K562 (cell line): ENCODE results near the gene CRAMP1. TPM values are rescaled to one million over a fixed set of nuclear protein-coding genes. Genes with fewer than 3 reads are reported as not detected.

Source experiments
- ATAC-seq: fragments of 200-7000 bp; cut with Tn5 transposase; 3 replicates; pipeline ENCODE4 v1.9.1; 2020; ENCODE audit warnings: moderate library complexity
- BruUV-seq: library from RNA; stranded (reverse); fragments of 400-500 nt; replicated peaks from 2 replicates; lab custom pipeline; 2021; lab: Mats Ljungman, UMichigan
- CTCF ChIA-PET: fragments of 300-600 bp; formaldehyde crosslinking; extraction: SDS; loops from one replicate; lab custom pipeline; 2021; ENCODE audit warnings: low intra/inter-chr PET ratio; lab: Yijun Ruan, JAX
- POLR2A ChIA-PET: fragments of 300-600, 350-650 bp; sonication (Branson Sonifier 250); formaldehyde crosslinking; extraction: SDS; loops from one replicate; lab custom pipeline; 2021; ENCODE audit warnings: antibody characterized with exemption, inconsistent platforms; lab: Yijun Ruan, JAX
- DNase-seq, 4 experiments: peaks; one replicate each; pipeline versions ENCODE4 v3.0.0 to v3.0.0-alpha.2; 2011 to 2018; ENCODE audit warnings: low spot score in 3 of 4, mixed read lengths in 3 of 4; ENCODE audit errors: extremely low read depth in 1 of 4
- FAIRE-seq: peaks from 2 replicates; lab custom pipeline; 2011; peaks lifted over from hg19 to GRCh38; lab: Jason Lieb, UNC
- H2AFZ ChIP-seq: 2 replicates; pipeline ENCODE4 v1.6.0; 2011; ENCODE audit warnings: low read depth, low read length, control low read depth, inconsistent platforms
- H3K27ac ChIP-seq: fragments of 200-600 bp; 3 replicates; pipeline ENCODE4 v1.8.0; 2011; ENCODE audit warnings: low read depth, mild to moderate bottlenecking, control low read depth, inconsistent platforms, low read length, moderate library complexity, mixed read lengths; ENCODE audit errors: extremely low read depth
- H3K27me3 ChIP-seq, 2 experiments: fragments of 300-600 bp in 1 of 2; 2 replicates in 1 of 2; 3 replicates in 1 of 2; pipeline versions ENCODE4 v1.6.0 to v1.8.0; 2011; ENCODE audit warnings: inconsistent platforms in 2 of 2, low read length in 2 of 2, mild to moderate bottlenecking in 1 of 2, mixed read lengths in 1 of 2, moderate library complexity in 1 of 2; ENCODE audit not compliant: control insufficient read depth in 2 of 2, insufficient read depth in 2 of 2
- H3K36me3 ChIP-seq: fragments of 300-600 bp; 3 replicates; pipeline ENCODE4 v1.8.0; 2011; ENCODE audit warnings: mild to moderate bottlenecking, low read length, inconsistent platforms; ENCODE audit not compliant: control insufficient read depth, insufficient read depth
- H3K4me1 ChIP-seq, 2 experiments: fragments of 200-600 bp in 1 of 2; replicated peaks in 1 of 2; 2 replicates in 1 of 2; 3 replicates in 1 of 2; pipeline versions ENCODE4 v1.5.1 to v1.8.0; 2011; ENCODE audit warnings: inconsistent platforms in 2 of 2, low read length in 2 of 2, mild to moderate bottlenecking in 1 of 2, mixed read lengths in 1 of 2, moderate library complexity in 1 of 2; ENCODE audit not compliant: control insufficient read depth in 2 of 2, insufficient read depth in 2 of 2
- H3K4me2 ChIP-seq: 2 replicates; pipeline ENCODE4 v1.6.1; 2011; ENCODE audit warnings: low read length, control low read depth, inconsistent platforms, mixed read lengths; ENCODE audit not compliant: insufficient read depth
- H3K4me3 ChIP-seq: fragments of 200-600 bp; sonication (generic), shearing (Covaris generic); 2 replicates; pipeline ENCODE4 v1.5.1; 2016; ENCODE audit warnings: control low read depth, inconsistent platforms
- H3K79me2 ChIP-seq: fragments of 200-600 bp; 3 replicates; pipeline ENCODE4 v1.8.0; 2011; ENCODE audit warnings: low read length, inconsistent platforms; ENCODE audit not compliant: control insufficient read depth, insufficient read depth
- H3K9ac ChIP-seq, 2 experiments: 2 replicates each; pipeline versions ENCODE4 v1.6.0 to v1.6.1; 2011; ENCODE audit warnings: low read depth in 2 of 2, low read length in 2 of 2, control low read depth in 1 of 2, inconsistent platforms in 1 of 2, mild to moderate bottlenecking in 1 of 2, mixed read lengths in 1 of 2; ENCODE audit not compliant: insufficient read depth in 1 of 2
- H3K9me1 ChIP-seq: one replicate; pipeline ENCODE4 v1.6.0; 2011; ENCODE audit warnings: inconsistent platforms, mild to moderate bottlenecking, low read length, moderate library complexity; ENCODE audit not compliant: control insufficient read depth, insufficient read depth
- H3K9me3 ChIP-seq: replicated peaks from 2 replicates; pipeline ENCODE4 v1.5.1; 2011; ENCODE audit warnings: low read depth, low read length, inconsistent platforms; ENCODE audit not compliant: control insufficient read depth, insufficient read depth
- H4K20me1 ChIP-seq: replicated peaks from 2 replicates; pipeline ENCODE4 v1.6.1; 2011; ENCODE audit warnings: low read length, inconsistent platforms, mixed read lengths; ENCODE audit not compliant: control insufficient read depth, insufficient read depth
- ASH1L ChIP-seq: fragments of 450-650 bp; IDR thresholded peaks from 2 replicates; pipeline ENCODE4 v1.6.1; 2018; ENCODE audit warnings: borderline replicate concordance, mild to moderate bottlenecking, low read depth; ENCODE audit not compliant: partially characterized antibody
- ATF3 ChIP-seq, 2 experiments: fragments of 450-650 bp in 1 of 2; sonication (generic) in 1 of 2; formaldehyde crosslinking in 1 of 2; IDR thresholded peaks in 1 of 2; conservative IDR thresholded peaks in 1 of 2; 2 replicates each; pipeline versions ENCODE4 v1.6.1 to v1.8.1; 2016 to 2023; ENCODE audit warnings: mild to moderate bottlenecking in 2 of 2, moderate library complexity in 2 of 2, inconsistent platforms in 1 of 2, missing genetic modification reagents in 1 of 2
- C11orf30 ChIP-seq: fragments of 450-650 bp; IDR thresholded peaks from 2 replicates; pipeline ENCODE4 v1.6.1; 2016; ENCODE audit warnings: low read depth, mild to moderate bottlenecking
- CBFA2T2 ChIP-seq: fragments of 450-650 bp; conservative IDR thresholded peaks from 2 replicates; pipeline ENCODE4 v1.6.1; 2017; ENCODE audit warnings: mild to moderate bottlenecking
- GTF2F1 ChIP-seq: IDR thresholded peaks from 2 replicates; pipeline ENCODE4 v1.6.1; 2011; ENCODE audit warnings: low read depth, low read length, improper control_type of control experiment
- PHTF2 ChIP-seq: fragments of 250-450 bp; sonication (Bioruptor Pico); IDR thresholded peaks from 2 replicates; pipeline ENCODE4 v1.5.0; 2021; ENCODE audit warnings: mild to moderate bottlenecking
- POLR2AphosphoS5 ChIP-seq: IDR thresholded peaks from 2 replicates; pipeline ENCODE4 v1.6.1; 2011; ENCODE audit warnings: mild to moderate bottlenecking, low read depth, low read length, moderate library complexity; ENCODE audit not compliant: control insufficient read depth, insufficient read depth
- SETDB1 ChIP-seq: IDR thresholded peaks from one replicate; pipeline ENCODE4 v1.6.1; 2012; ENCODE audit warnings: low read length, control low read depth, inconsistent platforms
- SRSF7 ChIP-seq: fragments of 200-400 bp; formaldehyde crosslinking; optimal IDR thresholded peaks from 2 replicates; pipeline ENCODE3; 2017; ENCODE audit warnings: mild to moderate bottlenecking, low read depth, low read length
- TRIM24 ChIP-seq, 2 experiments: fragments of 450-650 bp; IDR thresholded peaks; 2 replicates each; pipeline ENCODE4 v1.6.1; 2016
- XRCC5 ChIP-seq: fragments of 200-400 bp; formaldehyde crosslinking; IDR thresholded peaks from 2 replicates; pipeline ENCODE4 v1.6.1; 2017; ENCODE audit warnings: low read depth, mild to moderate bottlenecking, low read length
- ZNF224 ChIP-seq: sonication (generic); formaldehyde crosslinking; IDR thresholded peaks from 2 replicates; pipeline ENCODE4 v1.8.0; 2022; ENCODE audit warnings: mild to moderate bottlenecking, missing genetic modification reagents
- WGBS: fragments of 100-300 bp; shearing (Covaris generic); methylation state at CpG from one replicate; pipeline ENCODE4 v1.1.6; 2016; ENCODE audit warnings: low coverage, mixed read lengths; ENCODE audit not compliant: insufficient coverage; ENCODE audit errors: missing lambda C conversion rate; 5-methylcytosine and 5-hydroxymethylcytosine counted together
- in situ Hi-C: fragments of 300-500 bp; cut with MboI; formaldehyde crosslinking; loops from 4 replicates; pipeline ENCODE4 v1.15.0; 2018; ENCODE audit warnings: inconsistent platforms, mixed read lengths
- intact Hi-C: fragments of 100-400 bp; cut with micrococcal nuclease; formaldehyde crosslinking; loops from 2 replicates; pipeline ENCODE4 v1.14.2; 2022
- polyA plus RNA-seq, 8 experiments: library from polyadenylated mRNA; depleted of rRNA in 4 of 8; stranded (reverse) in 5 of 8; unstranded in 3 of 8; fragments of >200 nt; fragmentation: Nextera tagmentation in 2 of 8; fragmentation: Illumina TruSeq in 1 of 8; extraction: Ambion mirVana in 2 of 8; extraction: Trizol in 1 of 8; gene quantifications; 2 replicates each; pipeline versions ENCODE4 v1.2.1 to v1.2.3, GENCODE V29; 2011 to 2014; ENCODE audit warnings: inconsistent platforms in 1 of 8, missing spikeins in 1 of 8
- total RNA-seq, 7 experiments: library from RNA; depleted of rRNA in 6 of 7; stranded (reverse); fragments of >200 nt in 6 of 7; fragmentation: Illumina TruSeq in 2 of 7; extraction: Trizol in 2 of 7; gene quantifications; 2 replicates each; pipeline versions ENCODE4 v1.2.1 to v1.2.3, GENCODE V29; 2011 to 2021; ENCODE audit warnings: low replicate concordance in 1 of 7
- TF ChIP-seq, protein P1 (sequence below), 2 experiments: fragments of 250-450 bp in 1 of 2; fragments of 450-650 bp in 1 of 2; sonication (Bioruptor Pico) in 1 of 2; IDR thresholded peaks; 2 replicates each; pipeline versions ENCODE4 v1.6.1 to v1.8.0; 2016 to 2021; ENCODE audit warnings: mild to moderate bottlenecking in 2 of 2, moderate library complexity in 2 of 2, missing compliant biosample characterization in 1 of 2, missing genetic modification characterization in 1 of 2
- TF ChIP-seq, protein P2 (sequence below): sonication (generic); formaldehyde crosslinking; IDR thresholded peaks from 2 replicates; pipeline ENCODE4 v1.8.0; 2022; ENCODE audit warnings: mild to moderate bottlenecking, low read depth, missing genetic modification reagents
- TF ChIP-seq, protein P3 (sequence below): IDR thresholded peaks from 2 replicates; pipeline ENCODE4 v1.6.1; 2016; ENCODE audit warnings: missing genetic modification characterization, missing compliant biosample characterization

The CRAMP1 gene
- total and polyA plus RNA-seq, 9 of the 15 experiments (the other 6 are each of a cell fraction or from before 2014, with no cell fraction given) = 0.52 to 20.8 (median 7.5) TPM

- in situ Hi-C loops = no loop called here
- TF ChIP-seq ZNF224 = no peak
- TF ChIP-seq XRCC5 = no peak
- TF ChIP-seq, protein P1, sequence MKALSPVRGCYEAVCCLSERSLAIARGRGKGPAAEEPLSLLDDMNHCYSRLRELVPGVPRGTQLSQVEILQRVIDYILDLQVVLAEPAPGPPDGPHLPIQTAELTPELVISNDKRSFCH (CRISPR knock-in tag; IDR thresholded peaks at IDR 0.05) = no peak
- TF ChIP-seq, protein P1 (tag; IDR thresholded peaks at IDR 0.05) = no peak
- TF ChIP-seq ATF3 (IDR thresholded peaks at IDR 0.05) = no peak
- TF ChIP-seq ATF3 (CRISPR knock-in tag; conservative IDR thresholded peaks at IDR 0.05) = no peak
- TF ChIP-seq CBFA2T2 = no peak
- no peak for TF ChIP-seq GTF2F1
- TF ChIP-seq, protein P2, sequence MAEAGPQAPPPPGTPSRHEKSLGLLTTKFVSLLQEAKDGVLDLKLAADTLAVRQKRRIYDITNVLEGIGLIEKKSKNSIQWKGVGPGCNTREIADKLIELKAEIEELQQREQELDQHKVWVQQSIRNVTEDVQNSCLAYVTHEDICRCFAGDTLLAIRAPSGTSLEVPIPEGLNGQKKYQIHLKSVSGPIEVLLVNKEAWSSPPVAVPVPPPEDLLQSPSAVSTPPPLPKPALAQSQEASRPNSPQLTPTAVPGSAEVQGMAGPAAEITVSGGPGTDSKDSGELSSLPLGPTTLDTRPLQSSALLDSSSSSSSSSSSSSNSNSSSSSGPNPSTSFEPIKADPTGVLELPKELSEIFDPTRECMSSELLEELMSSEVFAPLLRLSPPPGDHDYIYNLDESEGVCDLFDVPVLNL (CRISPR knock-in tag) = no peak
- no peak for TF ChIP-seq SRSF7
- TF ChIP-seq ASH1L = no peak
- no peak for TF ChIP-seq POLR2AphosphoS5
- no peak for TF ChIP-seq PHTF2
- TF ChIP-seq SETDB1 = no peak
- TF ChIP-seq TRIM24 (IDR thresholded peaks at IDR 0.05) = no peak
- TF ChIP-seq C11orf30 = no peak
- TF ChIP-seq, protein P3, sequence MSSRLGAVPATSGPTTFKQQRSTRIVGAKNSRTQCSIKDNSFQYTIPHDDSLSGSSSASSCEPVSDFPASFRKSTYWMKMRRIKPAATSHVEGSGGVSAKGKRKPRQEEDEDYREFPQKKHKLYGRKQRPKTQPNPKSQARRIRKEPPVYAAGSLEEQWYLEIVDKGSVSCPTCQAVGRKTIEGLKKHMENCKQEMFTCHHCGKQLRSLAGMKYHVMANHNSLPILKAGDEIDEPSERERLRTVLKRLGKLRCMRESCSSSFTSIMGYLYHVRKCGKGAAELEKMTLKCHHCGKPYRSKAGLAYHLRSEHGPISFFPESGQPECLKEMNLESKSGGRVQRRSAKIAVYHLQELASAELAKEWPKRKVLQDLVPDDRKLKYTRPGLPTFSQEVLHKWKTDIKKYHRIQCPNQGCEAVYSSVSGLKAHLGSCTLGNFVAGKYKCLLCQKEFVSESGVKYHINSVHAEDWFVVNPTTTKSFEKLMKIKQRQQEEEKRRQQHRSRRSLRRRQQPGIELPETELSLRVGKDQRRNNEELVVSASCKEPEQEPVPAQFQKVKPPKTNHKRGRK = no peak
- TF ChIP-seq, all 486 proteins: peak for 0
- Histone ChIP-seq H3K27ac (no peak overlapping the region), H3K9ac (no peak overlapping the region), H3K4me3 (no peak overlapping the region), H3K9me1 (no peaks in the 10 kb centered on the region), H3K4me2 (no peak overlapping the region), H3K79me2 (peaks cover 88% of the 10 kb centered on the region), H3K36me3 (peaks cover 95% of the 10 kb centered on the region), H2AFZ (no peak overlapping the region), H3K4me1 (peaks cover 0 to 4% of the 10 kb centered on the region in 2 experiments; a peak in 1 of 5 replicates), H3K9me3 (no peaks in the 10 kb centered on the region), H4K20me1 (peaks cover 3% of the 10 kb centered on the region; the same call in 1 of the 2 replicates), H3K27me3 (no peaks in the 10 kb centered on the region)
- no TSS peak for BruUV-seq
- ATAC-seq = no peak
- intact Hi-C loops = no loop called here
- no peak for DNase-seq
- POLR2A ChIA-PET = interaction anchor here (1.8 kb wide), 1 partner anchor 17 kb away, joined by 6 read pairs; the partner anchor contains the start of gene MAPK8IP3
- 95% methylated on average over 10 of the region's 10 CpGs for WGBS
- CTCF ChIA-PET = no interaction called here
- FAIRE-seq = no peak
Observed at GRCh38 chr16:1688807-1689560, 76.8 kb downstream of the CRAMP1 start.
